Keratinocyte (primary cell): ENCODE data around the gene DNMBP. TPM values are rescaled to one million over a fixed set of nuclear protein-coding genes. Genes with fewer than 3 reads are reported as not detected.

Experiments
- DNase-seq: peaks from one replicate; pipeline ENCODE4 v3.0.0-alpha.2; 2011; ENCODE audit warnings: low read depth, missing footprints, low spot score
- FAIRE-seq: peaks from 2 replicates; lab custom pipeline; 2011; peaks lifted over from hg19 to GRCh38; lab: Jason Lieb, UNC
- H2AFZ ChIP-seq: 2 replicates; pipeline ENCODE4 v1.6.0; 2012; ENCODE audit warnings: low read length, control low read depth, inconsistent platforms; ENCODE audit not compliant: control insufficient read depth
- H3K27ac ChIP-seq: 2 replicates; pipeline ENCODE4 v1.5.1; 2011; ENCODE audit warnings: low read length; ENCODE audit not compliant: control insufficient read depth, insufficient read depth
- H3K27me3 ChIP-seq: 3 replicates; pipeline ENCODE4 v1.6.0; 2011; ENCODE audit warnings: low read length; ENCODE audit not compliant: control insufficient read depth, insufficient read depth; ENCODE audit errors: extremely low read depth
- H3K36me3 ChIP-seq, 2 experiments: 2 replicates in 1 of 2; 3 replicates in 1 of 2; pipeline ENCODE4 v1.5.1; 2011; ENCODE audit warnings: low read length in 2 of 2, mild to moderate bottlenecking in 1 of 2; ENCODE audit not compliant: control insufficient read depth in 2 of 2, insufficient read depth in 2 of 2; ENCODE audit errors: extremely low read depth in 1 of 2
- H3K4me1 ChIP-seq: 3 replicates; pipeline ENCODE4 v1.5.1; 2011; ENCODE audit warnings: low read length; ENCODE audit not compliant: control insufficient read depth, insufficient read depth; ENCODE audit errors: extremely low read depth
- H3K4me2 ChIP-seq: 3 replicates; pipeline ENCODE4 v1.6.0; 2011; ENCODE audit warnings: low read depth, low read length; ENCODE audit not compliant: control insufficient read depth, insufficient read depth; ENCODE audit errors: extremely low read depth
- H3K4me3 ChIP-seq, 3 experiments: fragments of 200-600 bp in 1 of 3; sonication (generic) in 1 of 3; 2 replicates in 2 of 3; 3 replicates in 1 of 3; pipeline ENCODE4 v1.5.1; 2011 to 2016; ENCODE audit warnings: low read length in 3 of 3, mild to moderate bottlenecking in 3 of 3, control low read depth in 2 of 3, inconsistent platforms in 1 of 3, low read depth in 1 of 3, mixed read lengths in 1 of 3, mixed run types in 1 of 3, moderate library complexity in 1 of 3; ENCODE audit not compliant: control insufficient read depth in 2 of 3, insufficient read depth in 2 of 3; ENCODE audit errors: extremely low read depth in 1 of 3
- H3K79me2 ChIP-seq: 2 replicates; pipeline ENCODE4 v1.6.0; 2012; ENCODE audit warnings: low read length; ENCODE audit not compliant: control insufficient read depth, insufficient read depth
- H3K9ac ChIP-seq: 3 replicates; pipeline ENCODE4 v1.6.0; 2011; ENCODE audit warnings: low read length; ENCODE audit not compliant: control insufficient read depth, insufficient read depth; ENCODE audit errors: extremely low read depth
- H3K9me1 ChIP-seq: 3 replicates; pipeline ENCODE4 v1.6.0; 2011; ENCODE audit warnings: low read length; ENCODE audit not compliant: control insufficient read depth, insufficient read depth; ENCODE audit errors: extremely low read depth
- H3K9me3 ChIP-seq: 2 replicates; pipeline ENCODE4 v1.5.1; 2012; ENCODE audit warnings: low read depth, low read length; ENCODE audit not compliant: control insufficient read depth
- H4K20me1 ChIP-seq: 3 replicates; pipeline ENCODE4 v1.6.0; 2011; ENCODE audit warnings: low read length; ENCODE audit not compliant: control insufficient read depth, insufficient read depth; ENCODE audit errors: extremely low read depth
- EZH2 ChIP-seq: IDR thresholded peaks from one replicate; pipeline ENCODE4 v1.6.1; 2012; ENCODE audit warnings: inconsistent platforms, mild to moderate bottlenecking, low read length, moderate library complexity
- dilution Hi-C: fragments of 300-500 bp; cut with MboI; formaldehyde crosslinking; loops from one replicate; pipeline ENCODE4 v1.7.0; 2020; ENCODE audit warnings: low sequenced_read_pairs; ENCODE audit not compliant: extremely low pct_ligation_motif_present
- polyA plus RNA-seq, 5 experiments: library from polyadenylated mRNA; depleted of rRNA in 3 of 5; stranded (reverse) in 3 of 5; stranded (forward) in 1 of 5; unstranded in 1 of 5; fragments of >200 nt; gene quantifications; 1 replicate in 1 of 5; 2 replicates in 3 of 5; 3 replicates in 1 of 5; pipeline versions ENCODE4 v1.2.1 to v1.2.3, GENCODE V29; 2011 to 2012; ENCODE audit warnings: missing spikeins in 2 of 5, low read depth in 1 of 5, low replicate concordance in 1 of 5
- TF ChIP-seq, protein P1 (sequence below), 3 experiments: IDR thresholded peaks in 1 of 3; conservative IDR thresholded peaks in 1 of 3; optimal IDR thresholded peaks in 1 of 3; 2 replicates in 2 of 3; 3 replicates in 1 of 3; pipeline versions ENCODE3 to v1.5.1; 2011; ENCODE audit warnings: low read length in 3 of 3, mild to moderate bottlenecking in 3 of 3, moderate library complexity in 2 of 3, control low read depth in 1 of 3, inconsistent platforms in 1 of 3; ENCODE audit not compliant: insufficient read depth in 2 of 3; ENCODE audit errors: extremely low read depth in 1 of 3

The DNMBP gene
- polyA plus RNA-seq, 1 donor (not counting 4 experiments of a cell fraction or from before 2014, with no cell fraction given), result 15.8 TPM

DNA sequence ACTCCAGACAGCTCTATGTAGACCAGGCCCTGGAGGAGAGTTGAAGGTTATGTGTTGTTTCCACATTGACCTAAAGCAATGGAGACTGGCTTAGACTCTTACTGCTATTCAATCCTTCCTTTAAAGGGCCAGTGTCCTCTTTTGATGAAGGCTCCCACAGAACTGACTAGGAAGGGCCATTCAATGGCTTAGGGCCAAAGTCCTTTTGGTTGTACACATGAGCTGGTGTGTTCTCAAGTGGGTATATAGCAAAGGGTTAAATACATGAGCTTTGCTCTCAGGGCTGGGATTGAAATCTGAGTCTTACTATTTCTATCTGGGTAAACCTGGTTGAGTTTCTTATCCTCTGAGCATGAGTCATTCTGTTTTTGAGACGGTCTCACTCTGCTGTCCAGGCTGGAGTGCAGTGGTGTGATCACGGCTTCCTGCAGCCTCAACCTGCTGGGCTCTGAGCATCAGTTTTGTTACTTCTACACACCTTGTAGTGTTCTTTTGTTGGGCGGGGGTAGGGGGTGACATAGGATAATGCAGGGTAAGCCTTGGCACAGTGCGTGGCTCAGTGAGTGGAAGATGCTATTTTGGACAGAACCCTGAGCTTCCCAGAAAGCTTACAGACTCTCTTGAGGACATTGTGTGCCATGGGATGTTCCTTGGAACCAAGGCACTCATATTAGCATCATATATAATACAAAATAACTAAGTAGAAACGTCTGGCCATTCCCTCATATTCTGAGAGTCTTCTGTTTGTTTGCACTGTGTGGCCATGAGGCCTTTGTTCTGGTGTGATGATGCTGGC is 137.2 kb downstream of the DNMBP start:
- no peak for FAIRE-seq
- Histone ChIP-seq H3K4me3 (no peak overlapping the region), H3K36me3 (peaks cover 8 to 16% of the 10 kb centered on the region in 2 experiments), H3K9me1 (no peaks in the 10 kb centered on the region), H2AFZ (no peak overlapping the region), H3K9me3 (no peaks in the 10 kb centered on the region), H3K9ac (no peak overlapping the region), H3K4me2 (no peak overlapping the region), H3K27ac (no peak overlapping the region), H3K4me1 (no peaks in the 10 kb centered on the region), H4K20me1 (no peaks in the 10 kb centered on the region), H3K27me3 (no peaks in the 10 kb centered on the region), H3K79me2 (no peaks in the 10 kb centered on the region)
- DNase-seq, result no peak
- dilution Hi-C loops, result no loop called here
- TF ChIP-seq, protein P1, sequence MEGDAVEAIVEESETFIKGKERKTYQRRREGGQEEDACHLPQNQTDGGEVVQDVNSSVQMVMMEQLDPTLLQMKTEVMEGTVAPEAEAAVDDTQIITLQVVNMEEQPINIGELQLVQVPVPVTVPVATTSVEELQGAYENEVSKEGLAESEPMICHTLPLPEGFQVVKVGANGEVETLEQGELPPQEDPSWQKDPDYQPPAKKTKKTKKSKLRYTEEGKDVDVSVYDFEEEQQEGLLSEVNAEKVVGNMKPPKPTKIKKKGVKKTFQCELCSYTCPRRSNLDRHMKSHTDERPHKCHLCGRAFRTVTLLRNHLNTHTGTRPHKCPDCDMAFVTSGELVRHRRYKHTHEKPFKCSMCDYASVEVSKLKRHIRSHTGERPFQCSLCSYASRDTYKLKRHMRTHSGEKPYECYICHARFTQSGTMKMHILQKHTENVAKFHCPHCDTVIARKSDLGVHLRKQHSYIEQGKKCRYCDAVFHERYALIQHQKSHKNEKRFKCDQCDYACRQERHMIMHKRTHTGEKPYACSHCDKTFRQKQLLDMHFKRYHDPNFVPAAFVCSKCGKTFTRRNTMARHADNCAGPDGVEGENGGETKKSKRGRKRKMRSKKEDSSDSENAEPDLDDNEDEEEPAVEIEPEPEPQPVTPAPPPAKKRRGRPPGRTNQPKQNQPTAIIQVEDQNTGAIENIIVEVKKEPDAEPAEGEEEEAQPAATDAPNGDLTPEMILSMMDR (optimal IDR thresholded peaks at IDR 0.05 in 1 of 3, IDR thresholded peaks at IDR 0.05 in 1 of 3, conservative IDR thresholded peaks at IDR 0.05 in 1 of 3; ENCODE audit: extremely low read depth in 1 of 3, insufficient read depth in 2 of 3, low read length in 3 of 3), result no peak
- TF ChIP-seq EZH2, result no peak

DNA sequence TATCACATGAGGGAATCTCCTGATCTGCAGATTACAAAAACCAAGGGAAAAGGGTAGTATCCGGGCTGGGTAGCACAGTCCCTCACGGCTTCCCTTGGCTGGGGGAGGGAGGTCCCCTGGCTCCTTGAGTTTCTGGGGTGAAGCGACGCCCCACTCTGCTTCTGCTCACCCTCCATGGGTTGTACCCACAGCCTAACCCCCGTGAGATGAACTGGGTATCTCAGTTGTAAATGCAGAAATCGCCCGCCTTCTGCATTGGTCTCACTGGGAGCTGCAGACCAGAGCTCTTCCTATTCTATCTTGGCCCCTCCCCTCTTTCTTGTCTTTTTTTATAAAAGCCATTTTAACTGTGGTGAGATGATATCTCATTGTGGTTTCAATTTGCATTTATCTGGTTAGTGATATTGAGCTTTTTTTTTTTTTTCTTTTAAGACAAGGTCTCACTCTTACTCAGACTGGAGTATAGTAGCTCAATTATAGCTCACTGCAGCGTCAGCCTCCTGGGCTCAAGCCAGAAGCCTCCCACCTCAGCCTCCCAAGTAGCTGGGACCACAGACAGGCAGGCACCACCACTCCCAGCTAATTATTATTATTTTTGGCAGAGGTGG is 139.5 kb downstream of the DNMBP start:
- Histone ChIP-seq H3K27ac (no peak overlapping the region), H4K20me1 (no peaks in the 10 kb centered on the region), H3K4me1 (no peaks in the 10 kb centered on the region), H3K9ac (no peak overlapping the region), H2AFZ (no peak overlapping the region), H3K9me3 (no peaks in the 10 kb centered on the region), H3K36me3 (no peaks in the 10 kb centered on the region), H3K9me1 (no peaks in the 10 kb centered on the region), H3K79me2 (no peaks in the 10 kb centered on the region), H3K4me3 (no peak overlapping the region), H3K27me3 (no peaks in the 10 kb centered on the region), H3K4me2 (no peak overlapping the region)
- DNase-seq, result no peak
- dilution Hi-C loops, result no loop called here
- TF ChIP-seq, protein P1 (optimal IDR thresholded peaks at IDR 0.05 in 1 of 3, IDR thresholded peaks at IDR 0.05 in 1 of 3, conservative IDR thresholded peaks at IDR 0.05 in 1 of 3; ENCODE audit: extremely low read depth in 1 of 3, insufficient read depth in 2 of 3, low read length in 3 of 3), result no peak
- TF ChIP-seq EZH2, result no peak
- FAIRE-seq, result no peak
